HepG2 (cell line): Measurements from ENCODE around the gene MAPK11. TPM values are rescaled to one million over a fixed set of nuclear protein-coding genes. Genes with fewer than 3 reads are reported as not detected.
A peak's percentile ranks its signal among the peaks of the same experiment; 100 is the strongest.

ENCODE experiments used
- CHD2 ChIP-seq: IDR thresholded peaks from 2 replicates; pipeline ENCODE4 v1.6.1; 2011; ENCODE audit warnings: low read depth, low read length, improper control_type of control experiment
- CTCF ChIP-seq: sonication (generic); formaldehyde crosslinking; IDR thresholded peaks from 2 replicates; pipeline ENCODE4 v1.5.0; 2020; ENCODE audit warnings: mild to moderate bottlenecking, missing genetic modification reagents, moderate library complexity
- FOXC1 ChIP-seq: sonication (generic); formaldehyde crosslinking; IDR thresholded peaks from 2 replicates; pipeline ENCODE4 v1.8.0; 2022; ENCODE audit warnings: mild to moderate bottlenecking, missing genetic modification reagents, borderline replicate concordance
- HNRNPLL ChIP-seq: fragments of 200-400 bp; formaldehyde crosslinking; IDR thresholded peaks from 2 replicates; pipeline ENCODE4 v1.6.1; 2017; ENCODE audit warnings: mild to moderate bottlenecking, low read depth, low read length; ENCODE audit not compliant: poor library complexity, severe bottlenecking
- KLF12 ChIP-seq: sonication (generic); formaldehyde crosslinking; IDR thresholded peaks from 2 replicates; pipeline ENCODE4 v1.4.0; 2020; ENCODE audit warnings: missing genetic modification reagents, borderline replicate concordance
- LRRFIP1 ChIP-seq: sonication (generic); formaldehyde crosslinking; conservative IDR thresholded peaks from 2 replicates; pipeline ENCODE4 v1.4.0; 2020; ENCODE audit warnings: missing genetic modification reagents
- MAZ ChIP-seq, 2 experiments: sonication (generic) in 1 of 2; formaldehyde crosslinking in 1 of 2; IDR thresholded peaks; 2 replicates each; pipeline versions ENCODE4 v1.5.0 to v1.6.1; 2012 to 2020; ENCODE audit warnings: low read depth in 2 of 2, mild to moderate bottlenecking in 2 of 2, borderline replicate concordance in 1 of 2, improper control_type of control experiment in 1 of 2, low read length in 1 of 2, missing genetic modification reagents in 1 of 2, moderate library complexity in 1 of 2
- MYNN ChIP-seq: sonication (generic); formaldehyde crosslinking; IDR thresholded peaks from 2 replicates; pipeline ENCODE4 v1.4.0; 2020; ENCODE audit warnings: mild to moderate bottlenecking, low read depth, missing genetic modification reagents
- PHF8 ChIP-seq: sonication (generic); formaldehyde crosslinking; IDR thresholded peaks from 2 replicates; pipeline ENCODE4 v1.5.0; 2020; ENCODE audit warnings: missing genetic modification reagents
- RFX3 ChIP-seq: IDR thresholded peaks from 2 replicates; pipeline ENCODE4 v1.6.1; 2016; ENCODE audit warnings: missing biosample characterization, missing genetic modification reagents
- SAP130 ChIP-seq: IDR thresholded peaks from 2 replicates; pipeline ENCODE4 v1.6.1; 2016; ENCODE audit warnings: low read depth
- SP5 ChIP-seq: IDR thresholded peaks from 2 replicates; pipeline ENCODE4 v1.6.1; 2016; ENCODE audit warnings: low read depth, borderline replicate concordance
- ZNF430 ChIP-seq: sonication (generic); formaldehyde crosslinking; IDR thresholded peaks from 2 replicates; pipeline ENCODE4 v1.9.0; 2021; ENCODE audit warnings: mild to moderate bottlenecking, missing genetic modification reagents
- ZNF577 ChIP-seq: sonication (generic); formaldehyde crosslinking; IDR thresholded peaks from 2 replicates; pipeline ENCODE4 v1.4.0; 2020; ENCODE audit warnings: mild to moderate bottlenecking, low read depth, missing genetic modification reagents, borderline replicate concordance
- ZNF646 ChIP-seq: sonication (generic); formaldehyde crosslinking; IDR thresholded peaks from 2 replicates; pipeline ENCODE4 v1.9.0; 2021; ENCODE audit warnings: mild to moderate bottlenecking, missing genetic modification reagents
- polyA plus RNA-seq, 8 experiments: library from polyadenylated mRNA; depleted of rRNA in 3 of 8; stranded (reverse) in 7 of 8; unstranded in 1 of 8; fragments of >200 nt; fragmentation: Illumina TruSeq in 4 of 8; extraction: Trizol in 4 of 8; gene quantifications; 2 replicates each; pipeline versions ENCODE4 v1.2.1 to v1.2.3, GENCODE V29; 2011 to 2016; ENCODE audit warnings: low read depth in 4 of 8, missing spikeins in 1 of 8, mixed read lengths in 1 of 8; ENCODE audit not compliant: insufficient read depth in 1 of 8
- total RNA-seq, 5 experiments: library from RNA; depleted of rRNA; stranded (reverse); fragments of >200 nt; fragmentation: Illumina TruSeq; extraction: Trizol; gene quantifications; 2 replicates each; pipeline ENCODE4 v1.2.3, GENCODE V29; 2016; ENCODE audit warnings: low read depth in 1 of 5
- TF ChIP-seq, protein P1 (sequence below): sonication (generic); formaldehyde crosslinking; IDR thresholded peaks from 2 replicates; pipeline ENCODE4 v1.4.0; 2020; ENCODE audit warnings: missing genetic modification reagents

MAPK11 gene
- total and polyA plus RNA-seq, 2 of the 13 experiments (the other 11 are each of a cell fraction or from before 2014, with no cell fraction given): 0.15 to 0.17 TPM

DNA sequence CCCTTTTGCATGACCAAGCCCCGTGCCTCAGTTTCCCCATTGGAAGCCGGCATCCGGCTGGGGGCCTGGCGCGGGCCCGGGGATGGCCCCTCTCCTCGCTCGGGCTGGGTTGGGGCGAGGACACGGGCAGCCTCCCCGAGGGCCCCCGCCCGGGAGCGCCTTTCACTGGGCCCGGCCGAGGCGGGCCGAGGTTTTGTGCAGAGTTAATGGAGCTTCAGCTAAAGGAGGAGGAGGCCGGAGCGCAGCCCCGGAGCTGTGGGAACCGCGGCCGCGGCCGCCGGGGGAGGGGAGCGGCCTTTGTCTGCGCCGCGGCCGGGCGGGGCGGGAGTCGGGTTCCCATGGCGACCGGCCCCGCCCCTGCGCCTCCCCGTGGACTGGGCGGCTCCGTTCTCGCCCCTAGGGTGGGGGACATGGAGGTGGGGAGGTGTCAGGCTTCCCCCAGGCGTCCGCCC, 1.4 kb upstream of the MAPK11 start (continued):
- TF ChIP-seq ZNF646 (CRISPR knock-in tag) (no peak), HNRNPLL (peak; percentile 21), CHD2 (no peak), FOXC1 (CRISPR knock-in tag) (no peak), SP5 (CRISPR knock-in tag) (0 out of 2 replicates have a peak, but pooled peaks have one; percentile 47), KLF12 (peak; percentile 100), ZNF430 (CRISPR knock-in tag) (no peak), MAZ (IDR thresholded peaks at IDR 0.05; ENCODE audit: borderline replicate concordance, low read depth, low read length) (peak; percentile 37; the same call in 1 of the 2 replicates), MAZ (CRISPR knock-in tag; IDR thresholded peaks at IDR 0.05; ENCODE audit: low read depth) (0 out of 2 replicates have a peak, but pooled peaks have one; percentile 33), RFX3 (CRISPR knock-in tag) (peak; percentile 74), MYNN (no peak), LRRFIP1 (CRISPR knock-in tag) (no peak), SAP130 (CRISPR knock-in tag) (peak; percentile 51; the same call in 1 of the 2 replicates), CTCF (CRISPR knock-in tag) (peak; percentile 54), ZNF577 (CRISPR knock-in tag) (no peak), PHF8 (CRISPR knock-in tag) (no peak)
- TF ChIP-seq, protein P1, sequence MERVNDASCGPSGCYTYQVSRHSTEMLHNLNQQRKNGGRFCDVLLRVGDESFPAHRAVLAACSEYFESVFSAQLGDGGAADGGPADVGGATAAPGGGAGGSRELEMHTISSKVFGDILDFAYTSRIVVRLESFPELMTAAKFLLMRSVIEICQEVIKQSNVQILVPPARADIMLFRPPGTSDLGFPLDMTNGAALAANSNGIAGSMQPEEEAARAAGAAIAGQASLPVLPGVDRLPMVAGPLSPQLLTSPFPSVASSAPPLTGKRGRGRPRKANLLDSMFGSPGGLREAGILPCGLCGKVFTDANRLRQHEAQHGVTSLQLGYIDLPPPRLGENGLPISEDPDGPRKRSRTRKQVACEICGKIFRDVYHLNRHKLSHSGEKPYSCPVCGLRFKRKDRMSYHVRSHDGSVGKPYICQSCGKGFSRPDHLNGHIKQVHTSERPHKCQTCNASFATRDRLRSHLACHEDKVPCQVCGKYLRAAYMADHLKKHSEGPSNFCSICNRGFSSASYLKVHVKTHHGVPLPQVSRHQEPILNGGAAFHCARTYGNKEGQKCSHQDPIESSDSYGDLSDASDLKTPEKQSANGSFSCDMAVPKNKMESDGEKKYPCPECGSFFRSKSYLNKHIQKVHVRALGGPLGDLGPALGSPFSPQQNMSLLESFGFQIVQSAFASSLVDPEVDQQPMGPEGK (CRISPR knock-in tag): peak; percentile 85
